Stomach (tissue), 9 donors: Measurements from ENCODE around the gene SPRY1. TPM values are rescaled to one million over a fixed set of nuclear protein-coding genes. Genes with fewer than 3 reads are reported as not detected.
A peak's percentile ranks its signal among the peaks of the same experiment; 100 is the strongest.

Source experiments
- DNase-seq, 2 donors: peaks; one replicate each; pipeline versions ENCODE4 v3.0.0 to v3.0.0-alpha.2; 2013 to 2019
- H3K27ac ChIP-seq, 5 donors: fragments of 200-600 bp in 4 of 5; sonication (generic) in 4 of 5; one replicate each; pipeline ENCODE4 v1.5.1; 2013 to 2019; ENCODE audit warnings: mild to moderate bottlenecking in 1 of 5, moderate library complexity in 1 of 5
- H3K27me3 ChIP-seq, 3 donors: fragments of 200-600 bp; sonication (generic); one replicate each; pipeline ENCODE4 v1.5.1; 2017 to 2019; ENCODE audit warnings: mixed run types in 1 of 3
- H3K36me3 ChIP-seq, 4 donors: fragments of 200-600 bp; sonication (generic); 1 replicate in 3 of 4; 2 replicates in 1 of 4; pipeline ENCODE4 v1.5.1; 2016 to 2019
- H3K4me1 ChIP-seq, 4 donors: fragments of 200-600 bp; sonication (generic); one replicate each; pipeline ENCODE4 v1.5.1; 2016 to 2019
- H3K4me3 ChIP-seq, 4 donors: fragments of 200-600 bp; sonication (generic) in 3 of 4; one replicate each; pipeline ENCODE4 v1.5.1; 2016 to 2019; ENCODE audit warnings: mild to moderate bottlenecking in 1 of 4
- H3K9me3 ChIP-seq, 4 donors: fragments of 200-600 bp; sonication (generic); one replicate each; pipeline ENCODE4 v1.5.1; 2016 to 2019
- EP300 ChIP-seq: sonication (generic); formaldehyde crosslinking; IDR thresholded peaks from one replicate; pipeline ENCODE4 v1.6.1; 2017; ENCODE audit warnings: antibody characterized with exemption
- POLR2A ChIP-seq, 4 donors: fragments of 450-650 bp; IDR thresholded peaks; one replicate each; pipeline ENCODE4 v1.6.1; 2016; ENCODE audit warnings: antibody characterized with exemption in 4 of 4, control low read depth in 2 of 4, mild to moderate bottlenecking in 1 of 4, moderate library complexity in 1 of 4
- POLR2AphosphoS5 ChIP-seq, 3 donors: sonication (generic); formaldehyde crosslinking; IDR thresholded peaks; one replicate each; pipeline ENCODE4 v1.6.1; 2016; ENCODE audit warnings: antibody characterized with exemption in 3 of 3
- WGBS, 5 donors: extraction: QIAGEN DNeasy Blood & Tissue Kit in 3 of 5; methylation state at CpG; one replicate each; pipeline versions ENCODE4 v1.1.5 to v1.1.7; 2013 to 2018; 5-methylcytosine and 5-hydroxymethylcytosine counted together
- intact Hi-C: fragments of 100-400 bp; cut with DNase I; formaldehyde crosslinking; loops from one replicate; pipeline ENCODE4 v1.15.1; 2023; ENCODE audit warnings: low total_unique reads
- polyA plus RNA-seq, 3 donors: library from polyadenylated mRNA; stranded (reverse); fragments of 200-250 nt; gene quantifications; one replicate each; pipeline ENCODE4 v1.2.3, GENCODE V29; 2013
- total RNA-seq, 5 donors: library from RNA; depleted of rRNA; stranded (reverse); fragments of >200 nt; gene quantifications; one replicate each; pipeline versions ENCODE4 v1.1.0 to v1.2.3, GENCODE V29; 2014 to 2016
- TF ChIP-seq, protein P1 (sequence below), 7 experiments: fragments of 450-650 bp in 4 of 7; fragments of 200-600 bp in 3 of 7; sonication (generic) in 3 of 7; IDR thresholded peaks; one replicate each; pipeline ENCODE4 v1.5.1; 2016 to 2019; ENCODE audit warnings: antibody characterized with exemption in 7 of 7, control low read depth in 2 of 7, mild to moderate bottlenecking in 1 of 7
- donor health status: healthy with polysubstance abuse.
- donor health status: Bipolar disorder and iron deficiency.
- donor health status: healthy.

Gene SPRY1
- total and polyA plus RNA-seq, 8 donors, result 15.7 to 85.2 (median 49.3) TPM

GRCh38 chr4:123449362-123449761, 52.8 kb downstream of the SPRY1 start:
- Histone ChIP-seq H3K9me3 (no peaks in the 10 kb centered on the region), H3K36me3 (no peaks in the 10 kb centered on the region), H3K27ac (no peak overlapping the region), H3K4me3 (no peak overlapping the region), H3K27me3 (no peaks in the 10 kb centered on the region), H3K4me1 (peaks cover 2 to 15% (median 7%) of the 10 kb centered on the region in 4 donors)
- intact Hi-C loops, result no loop called here
- WGBS, 5 donors, result 39 to 62% (median 58%) methylated on average over 5 of the region's 5 CpGs
- no peak for DNase-seq
- no peak for TF ChIP-seq EP300
- TF ChIP-seq, protein P1, sequence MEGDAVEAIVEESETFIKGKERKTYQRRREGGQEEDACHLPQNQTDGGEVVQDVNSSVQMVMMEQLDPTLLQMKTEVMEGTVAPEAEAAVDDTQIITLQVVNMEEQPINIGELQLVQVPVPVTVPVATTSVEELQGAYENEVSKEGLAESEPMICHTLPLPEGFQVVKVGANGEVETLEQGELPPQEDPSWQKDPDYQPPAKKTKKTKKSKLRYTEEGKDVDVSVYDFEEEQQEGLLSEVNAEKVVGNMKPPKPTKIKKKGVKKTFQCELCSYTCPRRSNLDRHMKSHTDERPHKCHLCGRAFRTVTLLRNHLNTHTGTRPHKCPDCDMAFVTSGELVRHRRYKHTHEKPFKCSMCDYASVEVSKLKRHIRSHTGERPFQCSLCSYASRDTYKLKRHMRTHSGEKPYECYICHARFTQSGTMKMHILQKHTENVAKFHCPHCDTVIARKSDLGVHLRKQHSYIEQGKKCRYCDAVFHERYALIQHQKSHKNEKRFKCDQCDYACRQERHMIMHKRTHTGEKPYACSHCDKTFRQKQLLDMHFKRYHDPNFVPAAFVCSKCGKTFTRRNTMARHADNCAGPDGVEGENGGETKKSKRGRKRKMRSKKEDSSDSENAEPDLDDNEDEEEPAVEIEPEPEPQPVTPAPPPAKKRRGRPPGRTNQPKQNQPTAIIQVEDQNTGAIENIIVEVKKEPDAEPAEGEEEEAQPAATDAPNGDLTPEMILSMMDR (IDR thresholded peaks at IDR 0.05), result no peak
- no peak for TF ChIP-seq POLR2A (IDR thresholded peaks at IDR 0.05)
- no peak for TF ChIP-seq POLR2AphosphoS5 (IDR thresholded peaks at IDR 0.05)

DNA sequence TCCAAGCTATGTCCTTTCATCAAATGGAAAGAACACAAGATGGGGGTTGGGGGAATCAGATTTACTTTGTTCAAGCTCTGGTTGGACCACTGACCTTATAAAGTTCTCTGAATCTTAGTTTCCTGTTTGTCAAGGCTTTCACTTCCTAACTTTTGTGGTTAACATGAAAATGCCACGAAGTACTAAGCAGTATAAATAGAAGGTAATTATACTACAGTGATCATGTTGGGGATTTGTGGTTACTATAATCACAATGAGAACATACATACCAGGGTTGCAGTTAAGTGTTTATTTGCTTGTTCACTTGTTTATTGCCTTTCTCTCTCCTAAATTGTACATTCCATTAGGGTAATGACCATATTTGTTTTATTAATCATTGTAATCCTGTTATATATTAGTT, 53.2 kb downstream of the SPRY1 start:
- intact Hi-C loops, result no loop called here
- no peaks in the 10 kb centered on the region for H3K9me3 ChIP-seq
- no peak overlapping the region for H3K27ac ChIP-seq
- 4 to 22% (median 8%) methylated on average over 1 of the region's 1 CpG for WGBS, 5 donors
- peaks cover 0 to 11% (median 3%) of the 10 kb centered on the region in 4 donors for H3K4me1 ChIP-seq
- H3K27me3 ChIP-seq, result no peaks in the 10 kb centered on the region
- peak in 1 of 2 donors; percentile 41 for DNase-seq
- TF ChIP-seq POLR2AphosphoS5 (IDR thresholded peaks at IDR 0.05), result no peak
- TF ChIP-seq EP300, result no peak
- TF ChIP-seq, protein P1 (IDR thresholded peaks at IDR 0.05), result no peak
- no peak for TF ChIP-seq POLR2A (IDR thresholded peaks at IDR 0.05)
- H3K36me3 ChIP-seq, result no peaks in the 10 kb centered on the region
- no peak overlapping the region for H3K4me3 ChIP-seq

GRCh38 chr4:123450393-123450792, 53.8 kb downstream of the SPRY1 start:
- Histone ChIP-seq H3K36me3 (no peaks in the 10 kb centered on the region), H3K4me3 (no peak overlapping the region), H3K27me3 (no peaks in the 10 kb centered on the region), H3K27ac (no peak overlapping the region), H3K9me3 (no peaks in the 10 kb centered on the region), H3K4me1 (peaks cover 0 to 9% (median 3%) of the 10 kb centered on the region in 4 donors)
- DNase-seq, result no peak
- TF ChIP-seq POLR2A (IDR thresholded peaks at IDR 0.05) (no peak), EP300 (no peak), POLR2AphosphoS5 (IDR thresholded peaks at IDR 0.05) (no peak)
- TF ChIP-seq, protein P1 (IDR thresholded peaks at IDR 0.05), result no peak
- intact Hi-C loops, result no loop called here

DNA sequence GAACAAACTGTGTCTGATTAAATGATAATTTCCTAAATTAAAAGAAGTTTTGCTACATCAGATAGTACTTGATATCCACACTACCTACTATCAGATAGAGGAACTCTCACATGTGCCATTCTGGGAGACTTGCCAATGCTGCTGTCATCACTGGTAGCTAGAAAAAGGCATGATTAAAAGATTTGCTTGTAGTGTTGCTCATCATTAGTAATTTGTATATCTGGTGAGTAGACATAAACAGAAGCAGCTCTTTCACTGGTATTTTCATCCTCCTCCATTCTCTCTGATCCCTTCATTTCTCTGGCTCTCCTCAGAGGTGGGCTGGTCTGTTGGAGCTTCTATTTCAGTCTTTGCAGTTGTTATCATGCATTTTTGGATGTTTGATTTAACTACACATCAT, 56.0 kb downstream of the SPRY1 start:
- no peaks in the 10 kb centered on the region for H3K9me3 ChIP-seq
- peaks cover 0 to 9% (median 3%) of the 10 kb centered on the region in 4 donors for H3K4me1 ChIP-seq
- TF ChIP-seq, protein P1 (IDR thresholded peaks at IDR 0.05), result no peak
- TF ChIP-seq EP300 (no peak), POLR2AphosphoS5 (IDR thresholded peaks at IDR 0.05) (peak in 1 of 3 donors; percentile 31)
- no peak overlapping the region for H3K4me3 ChIP-seq
- H3K36me3 ChIP-seq, result no peaks in the 10 kb centered on the region
- no peak overlapping the region for H3K27ac ChIP-seq
- peak; percentile 34 to 64 for DNase-seq
- H3K27me3 ChIP-seq, result no peaks in the 10 kb centered on the region
- intact Hi-C loops, result no loop called here
